SK-N-SH treated with all-trans-retinoic acid at 6 μM for 48 hours (cell line): ENCODE results near the gene PPP2R5A.

Source experiments
- ATAC-seq: fragments of 200-7000 bp; cut with Tn5 transposase; 3 replicates; pipeline ENCODE4 v1.9.1; 2020; ENCODE audit warnings: mild to moderate bottlenecking, moderate library complexity
- BACH2 ChIP-seq: fragments of 250-450 bp; sonication (Bioruptor Pico); IDR thresholded peaks from 2 replicates; pipeline ENCODE4 v1.9.0; 2021; ENCODE audit warnings: mild to moderate bottlenecking, borderline replicate concordance
- CSDC2 ChIP-seq: fragments of 250-450 bp; sonication (Bioruptor Pico); IDR thresholded peaks from 2 replicates; pipeline ENCODE4 v1.5.0; 2020; ENCODE audit warnings: mild to moderate bottlenecking, moderate library complexity
- ISL1 ChIP-seq: fragments of 250-450 bp; sonication (Bioruptor Pico); IDR thresholded peaks from 2 replicates; pipeline ENCODE4 v2.1.2; 2022; ENCODE audit warnings: mild to moderate bottlenecking, moderate library complexity
- OSR1 ChIP-seq: fragments of 250-450 bp; sonication (Bioruptor Pico); IDR thresholded peaks from 2 replicates; pipeline ENCODE4 v1.8.0; 2022; ENCODE audit warnings: moderate library complexity, mild to moderate bottlenecking, inconsistent platforms
- PPARA ChIP-seq: fragments of 250-450 bp; sonication (Bioruptor Pico); IDR thresholded peaks from 2 replicates; pipeline ENCODE4 v1.5.0; 2020; ENCODE audit warnings: mild to moderate bottlenecking, borderline replicate concordance
- RARB ChIP-seq: fragments of 250-450 bp; sonication (Bioruptor Pico); IDR thresholded peaks from 2 replicates; pipeline ENCODE4 v1.8.0; 2021; ENCODE audit warnings: mild to moderate bottlenecking, moderate library complexity
- SNAI2 ChIP-seq: fragments of 250-450 bp; sonication (Bioruptor Pico); IDR thresholded peaks from 2 replicates; pipeline ENCODE4 v1.5.0; 2020; ENCODE audit warnings: mild to moderate bottlenecking, moderate library complexity
- TCF4 ChIP-seq: fragments of 250-450 bp; sonication (Bioruptor Pico); IDR thresholded peaks from 2 replicates; pipeline ENCODE4 v1.8.0; 2021; ENCODE audit warnings: mild to moderate bottlenecking, moderate library complexity, borderline replicate concordance
- TOX ChIP-seq: fragments of 250-450 bp; sonication (Bioruptor Pico); IDR thresholded peaks from 2 replicates; pipeline ENCODE4 v1.8.0; 2021; ENCODE audit warnings: mild to moderate bottlenecking, moderate library complexity, borderline replicate concordance
- ZC3H10 ChIP-seq: fragments of 250-450 bp; sonication (Bioruptor Pico); IDR thresholded peaks from 2 replicates; pipeline ENCODE4 v1.5.1; 2021; ENCODE audit warnings: mild to moderate bottlenecking, moderate library complexity
- ZFP3 ChIP-seq: fragments of 250-450 bp; sonication (Bioruptor Pico); IDR thresholded peaks from 2 replicates; pipeline ENCODE4 v1.5.0; 2020; ENCODE audit warnings: mild to moderate bottlenecking, moderate library complexity
- ZFP30 ChIP-seq: fragments of 450-650 bp; formaldehyde crosslinking; IDR thresholded peaks from 2 replicates; pipeline ENCODE4 v1.5.0; 2022; ENCODE audit warnings: mild to moderate bottlenecking, moderate library complexity
- ZNF8 ChIP-seq: fragments of 450-650 bp; formaldehyde crosslinking; IDR thresholded peaks from 2 replicates; pipeline ENCODE4 v1.5.0; 2020; ENCODE audit warnings: mild to moderate bottlenecking, moderate library complexity
- TF ChIP-seq, protein P1 (sequence below): fragments of 250-450 bp; sonication (Bioruptor Pico); IDR thresholded peaks from 2 replicates; pipeline ENCODE4 v1.8.0; 2021; ENCODE audit warnings: low read depth, mild to moderate bottlenecking, moderate library complexity, borderline replicate concordance
- TF ChIP-seq, protein P2 (sequence below): fragments of 250-450 bp; sonication (Bioruptor Pico); IDR thresholded peaks from 2 replicates; pipeline ENCODE4 v1.8.0; 2020; ENCODE audit warnings: mild to moderate bottlenecking, moderate library complexity, borderline replicate concordance
- TF ChIP-seq, protein P3 (sequence below): fragments of 250-450 bp; sonication (Bioruptor Pico); IDR thresholded peaks from 2 replicates; pipeline ENCODE4 v1.5.1; 2021; ENCODE audit warnings: mild to moderate bottlenecking, moderate library complexity
- TF ChIP-seq, protein P4 (sequence below): fragments of 250-450 bp; sonication (Bioruptor Pico); IDR thresholded peaks from 2 replicates; pipeline ENCODE4 v1.5.1; 2020; ENCODE audit warnings: low read depth, mild to moderate bottlenecking, moderate library complexity

The PPP2R5A gene

DNA sequence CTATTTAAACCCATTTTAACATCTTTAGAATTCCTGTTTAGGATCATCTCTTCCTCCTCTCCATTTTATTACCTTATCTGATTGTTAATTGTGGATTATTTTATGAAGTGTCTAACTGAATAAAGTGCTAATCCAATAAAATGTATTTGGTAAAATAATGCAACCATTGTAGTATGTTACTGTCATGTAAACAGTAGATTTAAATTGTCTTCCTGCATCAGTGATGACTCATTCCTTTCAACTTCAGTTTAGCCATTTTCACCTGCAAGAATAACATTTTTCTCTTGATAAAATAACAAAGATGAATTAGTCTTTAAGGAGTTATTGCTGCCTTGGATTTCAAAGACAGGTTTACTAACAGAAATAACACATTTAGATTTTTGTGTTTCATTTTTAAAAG lies 5.4 kb downstream of the PPP2R5A start:
- TF ChIP-seq TOX (CRISPR knock-in tag) (peak; percentile 14; the same call in 1 of the 2 replicates), RARB (CRISPR knock-in tag) (no peak)
- TF ChIP-seq, protein P1, sequence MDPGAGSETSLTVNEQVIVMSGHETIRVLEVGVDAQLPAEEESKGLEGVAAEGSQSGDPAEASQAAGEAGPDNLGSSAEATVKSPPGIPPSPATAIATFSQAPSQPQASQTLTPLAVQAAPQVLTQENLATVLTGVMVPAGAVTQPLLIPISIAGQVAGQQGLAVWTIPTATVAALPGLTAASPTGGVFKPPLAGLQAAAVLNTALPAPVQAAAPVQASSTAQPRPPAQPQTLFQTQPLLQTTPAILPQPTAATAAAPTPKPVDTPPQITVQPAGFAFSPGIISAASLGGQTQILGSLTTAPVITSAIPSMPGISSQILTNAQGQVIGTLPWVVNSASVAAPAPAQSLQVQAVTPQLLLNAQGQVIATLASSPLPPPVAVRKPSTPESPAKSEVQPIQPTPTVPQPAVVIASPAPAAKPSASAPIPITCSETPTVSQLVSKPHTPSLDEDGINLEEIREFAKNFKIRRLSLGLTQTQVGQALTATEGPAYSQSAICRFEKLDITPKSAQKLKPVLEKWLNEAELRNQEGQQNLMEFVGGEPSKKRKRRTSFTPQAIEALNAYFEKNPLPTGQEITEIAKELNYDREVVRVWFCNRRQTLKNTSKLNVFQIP (CRISPR knock-in tag) = 0 out of 2 replicates have a peak, but pooled peaks have one; percentile 49
- ATAC-seq = no peak

DNA sequence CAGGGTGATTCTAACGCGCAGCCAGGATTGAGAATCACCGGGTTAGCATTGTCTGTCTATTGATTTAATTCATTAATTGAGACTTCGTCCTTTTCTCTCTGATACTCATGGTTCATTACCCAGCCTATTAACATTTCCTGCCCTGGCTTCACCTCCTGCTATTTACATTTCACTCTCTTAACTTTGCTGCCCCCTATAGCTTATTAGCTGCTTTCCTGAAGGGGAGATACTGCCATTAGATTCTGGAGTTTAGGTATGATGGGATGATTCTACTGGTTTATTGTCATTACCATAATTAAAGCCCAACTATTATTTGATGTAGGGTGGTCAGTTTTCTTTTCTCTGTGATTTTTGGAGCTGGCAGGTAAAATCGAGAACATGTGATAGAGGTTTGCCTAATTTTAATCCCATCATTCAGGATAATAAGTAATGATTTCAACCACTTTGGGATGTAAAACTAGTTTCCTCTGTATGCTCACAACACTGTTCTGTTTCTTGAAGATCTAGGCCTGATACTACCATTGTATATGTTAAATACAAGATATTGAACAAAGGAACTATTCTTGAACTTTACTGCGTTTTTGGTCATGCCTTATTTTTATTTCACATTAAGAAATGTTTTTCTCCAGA lies 6.4 kb downstream of the PPP2R5A start:
- no peak for TF ChIP-seq BACH2
- no peak for TF ChIP-seq ZC3H10 (CRISPR knock-in tag)
- TF ChIP-seq, protein P2, sequence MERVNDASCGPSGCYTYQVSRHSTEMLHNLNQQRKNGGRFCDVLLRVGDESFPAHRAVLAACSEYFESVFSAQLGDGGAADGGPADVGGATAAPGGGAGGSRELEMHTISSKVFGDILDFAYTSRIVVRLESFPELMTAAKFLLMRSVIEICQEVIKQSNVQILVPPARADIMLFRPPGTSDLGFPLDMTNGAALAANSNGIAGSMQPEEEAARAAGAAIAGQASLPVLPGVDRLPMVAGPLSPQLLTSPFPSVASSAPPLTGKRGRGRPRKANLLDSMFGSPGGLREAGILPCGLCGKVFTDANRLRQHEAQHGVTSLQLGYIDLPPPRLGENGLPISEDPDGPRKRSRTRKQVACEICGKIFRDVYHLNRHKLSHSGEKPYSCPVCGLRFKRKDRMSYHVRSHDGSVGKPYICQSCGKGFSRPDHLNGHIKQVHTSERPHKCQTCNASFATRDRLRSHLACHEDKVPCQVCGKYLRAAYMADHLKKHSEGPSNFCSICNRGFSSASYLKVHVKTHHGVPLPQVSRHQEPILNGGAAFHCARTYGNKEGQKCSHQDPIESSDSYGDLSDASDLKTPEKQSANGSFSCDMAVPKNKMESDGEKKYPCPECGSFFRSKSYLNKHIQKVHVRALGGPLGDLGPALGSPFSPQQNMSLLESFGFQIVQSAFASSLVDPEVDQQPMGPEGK (CRISPR knock-in tag) = no peak
- TF ChIP-seq, protein P3, sequence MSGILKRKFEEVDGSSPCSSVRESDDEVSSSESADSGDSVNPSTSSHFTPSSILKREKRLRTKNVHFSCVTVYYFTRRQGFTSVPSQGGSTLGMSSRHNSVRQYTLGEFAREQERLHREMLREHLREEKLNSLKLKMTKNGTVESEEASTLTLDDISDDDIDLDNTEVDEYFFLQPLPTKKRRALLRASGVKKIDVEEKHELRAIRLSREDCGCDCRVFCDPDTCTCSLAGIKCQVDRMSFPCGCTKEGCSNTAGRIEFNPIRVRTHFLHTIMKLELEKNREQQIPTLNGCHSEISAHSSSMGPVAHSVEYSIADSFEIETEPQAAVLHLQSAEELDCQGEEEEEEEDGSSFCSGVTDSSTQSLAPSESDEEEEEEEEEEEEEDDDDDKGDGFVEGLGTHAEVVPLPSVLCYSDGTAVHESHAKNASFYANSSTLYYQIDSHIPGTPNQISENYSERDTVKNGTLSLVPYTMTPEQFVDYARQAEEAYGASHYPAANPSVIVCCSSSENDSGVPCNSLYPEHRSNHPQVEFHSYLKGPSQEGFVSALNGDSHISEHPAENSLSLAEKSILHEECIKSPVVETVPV (CRISPR knock-in tag) = no peak
- TF ChIP-seq TCF4 (CRISPR knock-in tag) = no peak
- no peak for TF ChIP-seq ZFP30
- TF ChIP-seq ZFP3 (CRISPR knock-in tag) = no peak
- no peak for TF ChIP-seq SNAI2 (CRISPR knock-in tag)
- TF ChIP-seq, protein P1 (CRISPR knock-in tag) = no peak
- no peak for TF ChIP-seq TOX (CRISPR knock-in tag)
- TF ChIP-seq ZNF8 = no peak
- peak; percentile 87 for ATAC-seq

DNA sequence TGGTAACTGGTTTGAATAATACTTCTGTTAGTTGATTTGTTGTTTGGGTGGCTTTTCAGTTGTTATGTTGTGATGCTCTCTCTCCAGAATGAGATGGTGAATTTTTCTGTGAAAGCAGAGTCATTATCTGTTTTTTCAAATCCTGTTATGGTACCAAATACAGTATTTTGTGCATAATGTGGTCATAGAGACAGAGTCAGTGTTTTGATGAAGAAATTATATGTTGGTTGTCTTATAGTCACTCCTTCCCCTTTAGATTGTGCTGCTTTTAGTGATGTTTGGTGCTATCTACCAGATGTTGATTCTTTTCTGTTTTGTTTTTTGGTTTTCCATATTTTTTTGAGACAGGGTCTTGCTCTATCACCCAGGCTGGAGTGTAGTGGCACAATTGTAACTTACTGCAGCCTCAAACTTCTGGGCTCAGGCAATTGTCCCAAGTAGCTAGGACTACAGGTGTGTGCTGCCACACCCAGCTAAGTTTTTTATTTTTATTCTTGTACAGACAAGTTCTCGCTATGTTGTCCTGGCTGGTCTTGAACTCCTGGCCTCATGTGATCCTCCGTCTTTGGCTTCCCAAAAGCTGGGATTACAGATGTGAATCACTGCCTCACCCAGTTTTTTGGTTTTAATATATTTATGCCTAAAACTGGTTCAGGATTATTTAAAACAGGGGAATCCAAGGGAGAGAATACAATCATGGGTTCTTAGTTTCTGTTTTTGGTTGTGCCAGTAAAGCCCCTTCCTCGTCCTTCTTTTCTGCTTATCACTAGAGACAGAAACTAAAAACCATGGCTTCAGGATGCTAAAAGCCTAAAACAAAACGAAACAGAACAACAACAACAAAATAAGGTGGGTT lies 7.3 kb downstream of the PPP2R5A start:
- TF ChIP-seq OSR1 (CRISPR knock-in tag) = no peak
- no peak for TF ChIP-seq ISL1
- TF ChIP-seq CSDC2 = no peak
- TF ChIP-seq ZFP3 (CRISPR knock-in tag) = no peak
- no peak for TF ChIP-seq ZNF8
- no peak for TF ChIP-seq ZFP30
- no peak for TF ChIP-seq ZC3H10 (CRISPR knock-in tag)
- TF ChIP-seq, protein P2 (CRISPR knock-in tag) = no peak
- TF ChIP-seq BACH2 = no peak
- TF ChIP-seq, protein P4, sequence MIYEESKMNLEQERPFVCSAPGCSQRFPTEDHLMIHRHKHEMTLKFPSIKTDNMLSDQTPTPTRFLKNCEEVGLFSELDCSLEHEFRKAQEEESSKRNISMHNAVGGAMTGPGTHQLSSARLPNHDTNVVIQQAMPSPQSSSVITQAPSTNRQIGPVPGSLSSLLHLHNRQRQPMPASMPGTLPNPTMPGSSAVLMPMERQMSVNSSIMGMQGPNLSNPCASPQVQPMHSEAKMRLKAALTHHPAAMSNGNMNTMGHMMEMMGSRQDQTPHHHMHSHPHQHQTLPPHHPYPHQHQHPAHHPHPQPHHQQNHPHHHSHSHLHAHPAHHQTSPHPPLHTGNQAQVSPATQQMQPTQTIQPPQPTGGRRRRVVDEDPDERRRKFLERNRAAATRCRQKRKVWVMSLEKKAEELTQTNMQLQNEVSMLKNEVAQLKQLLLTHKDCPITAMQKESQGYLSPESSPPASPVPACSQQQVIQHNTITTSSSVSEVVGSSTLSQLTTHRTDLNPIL (CRISPR knock-in tag) = no peak
- TF ChIP-seq, protein P1 (CRISPR knock-in tag) = no peak
- TF ChIP-seq SNAI2 (CRISPR knock-in tag) = no peak
- no peak for TF ChIP-seq TOX (CRISPR knock-in tag)
- TF ChIP-seq PPARA (CRISPR knock-in tag) = no peak
- TF ChIP-seq, all 23 proteins: peak for 0
- no peak for ATAC-seq
